ENCODE results near the gene EGLN1. TPM values are rescaled to one million over a fixed set of nuclear protein-coding genes. Genes with fewer than 3 reads are reported as not detected.

The EGLN1 gene
- total RNA-seq, 4 donors from 2014 or later: 43.9 to 79.9 (median 58.7) TPM

DNA sequence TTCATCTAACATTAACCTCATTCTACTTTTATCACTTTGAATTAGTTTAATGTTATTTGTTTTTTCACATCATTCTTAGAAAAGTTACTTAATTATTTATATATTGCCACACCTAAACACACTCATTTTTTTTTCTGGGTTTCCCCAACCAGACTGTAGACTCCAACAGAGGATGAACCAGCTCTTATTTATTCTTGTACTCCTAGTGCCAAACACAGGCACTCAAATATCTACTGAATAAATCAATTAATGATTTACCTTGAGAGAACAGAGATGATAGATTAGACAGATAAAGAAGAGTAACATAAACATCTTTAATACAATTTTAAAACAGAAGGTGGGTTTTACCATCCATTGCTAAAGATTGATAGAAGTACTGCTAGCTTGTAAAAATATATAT, 35.6 kb downstream of the EGLN1 start:
- H3K4me3 ChIP-seq: no peak overlapping the region
- DNase-seq (ENCODE audit: extremely low spot score): no peak
- peaks cover 0 to 3% (median 0%) of the 10 kb centered on the region in 4 donors for H3K36me3 ChIP-seq
- H3K27me3 ChIP-seq: no peaks in the 10 kb centered on the region
- peaks cover 57 to 83% (median 64%) of the 10 kb centered on the region in 4 donors for H3K4me1 ChIP-seq
- intact Hi-C loops (cut with DNase I): no loop called here
- H3K27ac ChIP-seq (replicated peaks in 1 of 4): no peak overlapping the region
- TF ChIP-seq EP300 (IDR thresholded peaks at IDR 0.05): no peak
- no peak for TF ChIP-seq POLR2AphosphoS5 (IDR thresholded peaks at IDR 0.05)
- no peak for TF ChIP-seq POLR2A (IDR thresholded peaks at IDR 0.05; ENCODE audit: low read depth)
- TF ChIP-seq, protein P1, sequence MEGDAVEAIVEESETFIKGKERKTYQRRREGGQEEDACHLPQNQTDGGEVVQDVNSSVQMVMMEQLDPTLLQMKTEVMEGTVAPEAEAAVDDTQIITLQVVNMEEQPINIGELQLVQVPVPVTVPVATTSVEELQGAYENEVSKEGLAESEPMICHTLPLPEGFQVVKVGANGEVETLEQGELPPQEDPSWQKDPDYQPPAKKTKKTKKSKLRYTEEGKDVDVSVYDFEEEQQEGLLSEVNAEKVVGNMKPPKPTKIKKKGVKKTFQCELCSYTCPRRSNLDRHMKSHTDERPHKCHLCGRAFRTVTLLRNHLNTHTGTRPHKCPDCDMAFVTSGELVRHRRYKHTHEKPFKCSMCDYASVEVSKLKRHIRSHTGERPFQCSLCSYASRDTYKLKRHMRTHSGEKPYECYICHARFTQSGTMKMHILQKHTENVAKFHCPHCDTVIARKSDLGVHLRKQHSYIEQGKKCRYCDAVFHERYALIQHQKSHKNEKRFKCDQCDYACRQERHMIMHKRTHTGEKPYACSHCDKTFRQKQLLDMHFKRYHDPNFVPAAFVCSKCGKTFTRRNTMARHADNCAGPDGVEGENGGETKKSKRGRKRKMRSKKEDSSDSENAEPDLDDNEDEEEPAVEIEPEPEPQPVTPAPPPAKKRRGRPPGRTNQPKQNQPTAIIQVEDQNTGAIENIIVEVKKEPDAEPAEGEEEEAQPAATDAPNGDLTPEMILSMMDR (IDR thresholded peaks at IDR 0.05): no peak
- H3K9me3 ChIP-seq: no peaks in the 10 kb centered on the region

DNA sequence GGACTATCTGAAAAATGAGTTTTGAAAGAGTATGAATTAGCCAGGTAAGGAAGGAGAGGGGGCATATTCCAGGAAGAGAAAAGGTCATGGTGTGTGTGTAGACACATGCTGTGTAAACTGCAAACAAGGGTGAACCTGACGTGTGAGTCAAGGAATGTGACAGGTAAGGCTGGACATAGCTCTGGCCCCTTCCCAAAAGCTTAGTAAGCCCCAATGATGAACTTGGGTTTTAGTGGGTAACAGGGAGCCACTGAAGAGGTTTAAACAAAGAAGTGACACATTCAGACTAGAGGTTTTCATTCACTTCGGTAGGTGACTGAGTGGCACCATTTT, 36.7 kb downstream of the EGLN1 start:
- no peak for DNase-seq (ENCODE audit: extremely low spot score)
- Histone ChIP-seq H3K9me3 (no peaks in the 10 kb centered on the region), H3K4me3 (no peak overlapping the region), H3K27ac (replicated peaks in 1 of 4) (no peak overlapping the region), H3K36me3 (peaks cover 0 to 3% (median 0%) of the 10 kb centered on the region in 4 donors), H3K4me1 (peaks cover 55 to 86% (median 64%) of the 10 kb centered on the region in 4 donors), H3K27me3 (no peaks in the 10 kb centered on the region)
- intact Hi-C loops (cut with DNase I): no loop called here
- 87% methylated on average over 2 of the region's 2 CpGs for WGBS
- TF ChIP-seq, protein P1 (IDR thresholded peaks at IDR 0.05): no peak
- TF ChIP-seq EP300 (IDR thresholded peaks at IDR 0.05): no peak
- TF ChIP-seq POLR2A (IDR thresholded peaks at IDR 0.05; ENCODE audit: low read depth): no peak
- no peak for TF ChIP-seq POLR2AphosphoS5 (IDR thresholded peaks at IDR 0.05)

DNA sequence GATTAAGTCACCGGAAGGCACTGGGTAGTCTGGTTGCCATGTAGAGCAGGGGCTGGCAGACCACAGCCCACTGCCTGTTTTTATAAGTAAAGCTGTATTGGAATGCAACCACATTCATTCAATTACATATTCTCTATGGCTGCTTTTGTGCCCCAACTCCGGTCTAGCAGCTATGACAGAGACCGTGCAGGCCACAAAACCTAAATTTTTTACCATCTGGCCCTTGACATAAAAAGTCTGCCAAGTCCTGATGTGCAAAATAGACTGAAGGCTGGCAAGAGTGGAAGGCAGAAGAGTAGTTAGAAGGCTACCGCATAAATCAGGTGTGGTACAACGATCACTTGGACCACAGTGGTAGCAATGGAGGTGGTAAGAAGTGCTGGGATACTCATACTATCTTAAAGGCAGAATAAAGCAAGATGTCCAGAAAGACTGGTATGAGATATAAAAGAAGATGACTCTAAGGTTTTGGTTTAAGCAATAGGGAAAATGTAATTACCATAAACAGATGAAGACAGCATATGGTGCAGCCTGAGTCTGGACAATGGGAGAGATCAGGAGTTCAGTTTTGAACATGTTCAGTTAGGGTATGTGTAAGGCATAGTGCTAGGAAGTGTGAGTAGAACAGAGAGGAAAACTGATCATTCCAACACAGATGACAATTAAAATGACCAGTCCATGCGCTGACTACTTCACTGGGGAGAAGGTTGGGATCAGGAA, 37.2 kb downstream of the EGLN1 start:
- intact Hi-C loops (cut with DNase I): no loop called here
- Histone ChIP-seq H3K27ac (replicated peaks in 1 of 4) (no peak overlapping the region), H3K9me3 (no peaks in the 10 kb centered on the region), H3K36me3 (peaks cover 0 to 3% (median 0%) of the 10 kb centered on the region in 4 donors), H3K27me3 (no peaks in the 10 kb centered on the region), H3K4me3 (no peak overlapping the region), H3K4me1 (peaks cover 50 to 81% (median 62%) of the 10 kb centered on the region in 4 donors)
- TF ChIP-seq, protein P1 (IDR thresholded peaks at IDR 0.05): no peak
- TF ChIP-seq POLR2A (IDR thresholded peaks at IDR 0.05; ENCODE audit: low read depth) (no peak), POLR2AphosphoS5 (IDR thresholded peaks at IDR 0.05) (no peak)
- no peak for DNase-seq (ENCODE audit: extremely low spot score)
- WGBS: 97% methylated on average over 6 of the region's 6 CpGs

DNA sequence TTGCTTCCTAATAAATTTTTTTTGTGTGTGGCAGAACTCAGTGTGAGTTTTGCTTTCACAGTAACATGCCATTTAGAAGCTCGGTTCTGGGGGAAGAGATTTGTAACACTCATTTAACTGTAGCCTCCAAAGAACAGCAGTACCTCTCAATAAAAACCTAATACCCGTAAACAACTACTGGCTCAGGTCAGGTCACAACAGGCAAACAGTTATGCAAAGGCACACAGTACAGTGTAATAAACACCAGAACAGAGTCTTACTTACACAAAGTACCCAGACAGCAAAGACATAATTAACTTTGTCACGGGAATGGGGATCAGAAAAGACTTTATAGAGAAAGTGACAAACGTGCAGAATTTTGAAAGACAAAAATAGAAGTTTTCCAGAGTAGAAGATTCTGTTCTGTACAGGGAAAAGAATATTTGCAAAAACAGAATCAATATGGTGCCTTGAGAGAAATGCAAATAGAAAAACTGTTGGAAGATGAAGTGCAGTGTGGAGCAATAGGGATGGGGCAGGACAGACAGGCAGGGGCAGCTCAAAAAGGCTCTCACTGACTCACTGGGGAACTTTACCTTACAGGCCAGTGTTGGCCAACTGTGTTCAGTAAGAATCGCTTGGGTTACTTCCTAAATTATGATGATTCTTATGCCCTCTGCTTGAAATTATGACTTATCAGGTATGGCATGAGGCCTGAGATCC, 38.8 kb downstream of the EGLN1 start:
- Histone ChIP-seq H3K27me3 (no peaks in the 10 kb centered on the region), H3K4me3 (no peak overlapping the region), H3K27ac (replicated peaks in 1 of 4) (no peak overlapping the region), H3K36me3 (no peaks in the 10 kb centered on the region), H3K9me3 (no peaks in the 10 kb centered on the region), H3K4me1 (peaks cover 60 to 82% (median 64%) of the 10 kb centered on the region in 4 donors)
- no peak for DNase-seq (ENCODE audit: extremely low spot score)
- TF ChIP-seq, protein P1 (IDR thresholded peaks at IDR 0.05): no peak
- TF ChIP-seq POLR2AphosphoS5 (IDR thresholded peaks at IDR 0.05) (no peak), EP300 (IDR thresholded peaks at IDR 0.05) (no peak)
- 71% methylated on average over 5 of the region's 5 CpGs for WGBS
- intact Hi-C loops (cut with DNase I): no loop called here

All from esophagus muscularis mucosa (tissue), 4 donors.